Measurements from ENCODE around the gene RASGRP4. TPM values are rescaled to one million over a fixed set of nuclear protein-coding genes. Genes with fewer than 3 reads are reported as not detected.

The RASGRP4 gene
- total RNA-seq, 1 donor from 2014 or later, result 8.1 TPM

- no peak for DNase-seq (ENCODE audit: low spot score)
- H3K36me3 Mint-ChIP-seq (ENCODE audit: low read depth, unreplicated experiment), result peaks cover 6% of the 10 kb centered on the region
- no peak for TF ChIP-seq CTCF (IDR thresholded peaks at IDR 0.05; ENCODE audit: unreplicated experiment)
- no peak overlapping the region for H3K4me3 Mint-ChIP-seq (ENCODE audit: unreplicated experiment)
- no peaks in the 10 kb centered on the region for H3K9me3 Mint-ChIP-seq (ENCODE audit: unreplicated experiment)
- H3K27ac Mint-ChIP-seq (ENCODE audit: unreplicated experiment), result no peak overlapping the region
- H3K27me3 Mint-ChIP-seq (ENCODE audit: unreplicated experiment), result peaks cover 23% of the 10 kb centered on the region
- peaks cover 7% of the 10 kb centered on the region for H3K4me1 Mint-ChIP-seq (ENCODE audit: unreplicated experiment)
Observed at GRCh38 chr19:38359242-38360021, 66.6 kb downstream of the RASGRP4 start.

Other genes with a start within 250 kb of the RASGRP4 start
- 6.0 TPM for gene DPF1, start 202.0 kb downstream of the RASGRP4 start, total RNA-seq (ENCODE audit: unreplicated experiment)
- 2.1 TPM for gene PPP1R14A, start 169.8 kb downstream of the RASGRP4 start, total RNA-seq (ENCODE audit: unreplicated experiment)
- gene SPINT2, start 161.6 kb downstream of the RASGRP4 start, total RNA-seq (ENCODE audit: unreplicated experiment), result 93.4 TPM
- 2.7 TPM for gene C19orf33, start 122.0 kb downstream of the RASGRP4 start, total RNA-seq (ENCODE audit: unreplicated experiment)
- 55.2 TPM for gene YIF1B, start 110.3 kb downstream of the RASGRP4 start, total RNA-seq (ENCODE audit: unreplicated experiment)
- gene KCNK6, start 106.4 kb downstream of the RASGRP4 start, total RNA-seq (ENCODE audit: unreplicated experiment), result 15.8 TPM
- gene CATSPERG, start 90.4 kb downstream of the RASGRP4 start, total RNA-seq (ENCODE audit: unreplicated experiment), result 3.2 TPM
- 137 TPM for gene PSMD8, start 51.6 kb downstream of the RASGRP4 start, total RNA-seq (ENCODE audit: unreplicated experiment)
- 0.74 TPM for gene GGN, start 38.2 kb downstream of the RASGRP4 start, total RNA-seq (ENCODE audit: unreplicated experiment)
- gene SPRED3, start 37.5 kb downstream of the RASGRP4 start, total RNA-seq (ENCODE audit: unreplicated experiment), result 3.2 TPM
- gene FAM98C, start 23.1 kb downstream of the RASGRP4 start, total RNA-seq (ENCODE audit: unreplicated experiment), result 10.6 TPM
- 1.3 TPM for gene RYR1, start 7.5 kb upstream of the RASGRP4 start, total RNA-seq (ENCODE audit: unreplicated experiment)
- 7.5 TPM for gene MAP4K1, start 191.7 kb upstream of the RASGRP4 start, total RNA-seq (ENCODE audit: unreplicated experiment)
- 469 TPM for gene EIF3K, start 193.0 kb upstream of the RASGRP4 start, total RNA-seq (ENCODE audit: unreplicated experiment)
- gene ACTN4, start 221.4 kb upstream of the RASGRP4 start, total RNA-seq (ENCODE audit: unreplicated experiment), result 744 TPM